ENCODE measurements around the gene SLA2.
"Not testable (repeated sequence)": the region's sequence is repeated elsewhere in the genome, so short reads cannot be mapped to it uniquely, and the experiment has no call there.

Gene SLA2

GRCh38 chr20:36576081-36576445 is 69.9 kb downstream of the SLA2 start:
- H3K4me3 ChIP-seq (ENCODE audit: low read depth, low read length) = no peak overlapping the region

GRCh38 chr20:36574366-36575135 is 71.4 kb downstream of the SLA2 start:
- H3K4me3 ChIP-seq (ENCODE audit: low read depth, low read length) = peak overlapping the region; percentile 60

- H3K4me3 ChIP-seq (ENCODE audit: low read depth, low read length) = peak overlapping the region; percentile 53
Observed at GRCh38 chr20:36573798-36574365, 72.1 kb downstream of the SLA2 start.

- peak within 1 kb of the TSS; percentile 70 for H3K4me3 ChIP-seq (ENCODE audit: low read depth, low read length)
Observed at GRCh38 chr20:36573103-36573797, 72.7 kb downstream of the SLA2 start, which contains the start of gene TGIF2. Gene TGIF2 (plus strand): TSS chr20:36573597. CDS start chr20:36578775, 5,178 bp downstream.

GRCh38 chr20:36572701-36573102 is 73.3 kb downstream of the SLA2 start:
- H3K4me3 ChIP-seq (ENCODE audit: low read depth, low read length) = peak overlapping the region; percentile 70

- peak overlapping the region; percentile 70 for H3K4me3 ChIP-seq (ENCODE audit: low read depth, low read length)
Observed at GRCh38 chr20:36571564-36572504, 74.2 kb downstream of the SLA2 start.

GRCh38 chr20:36569847-36570429 is 76.1 kb downstream of the SLA2 start:
- H3K4me3 ChIP-seq (ENCODE audit: low read depth, low read length) = no peak overlapping the region

GRCh38 chr20:36565520-36565919 is 80.5 kb downstream of the SLA2 start:
- no peak overlapping the region for H3K4me3 ChIP-seq (ENCODE audit: low read depth, low read length)

GRCh38 chr20:36564726-36565121 is 81.3 kb downstream of the SLA2 start:
- not testable (repeated sequence) for H3K4me3 ChIP-seq (ENCODE audit: low read depth, low read length)

GRCh38 chr20:36564078-36564725 is 81.8 kb downstream of the SLA2 start:
- not testable (repeated sequence) for H3K4me3 ChIP-seq (ENCODE audit: low read depth, low read length)

GRCh38 chr20:36563374-36563773 is 82.6 kb downstream of the SLA2 start:
- no peak overlapping the region for H3K4me3 ChIP-seq (ENCODE audit: low read depth, low read length)

- H3K4me3 ChIP-seq (ENCODE audit: low read depth, low read length) = no peak overlapping the region
Observed at GRCh38 chr20:36562724-36563123, 83.3 kb downstream of the SLA2 start.
